ENCODE measurements around the gene TMOD1.

Gene TMOD1

GRCh38 chr9:97518909-97519307, 17.4 kb downstream of the TMOD1 start:
- DNase-seq = no peak

- DNase-seq = no peak
These were observed 18.0 kb downstream of the TMOD1 start for GRCh38 chr9:97519441-97519970.

- DNase-seq = no peak
These were observed 20.3 kb downstream of the TMOD1 start for GRCh38 chr9:97521576-97522333.

GRCh38 chr9:97524424-97524823, 23.0 kb downstream of the TMOD1 start:
- DNase-seq = no peak

- DNase-seq = no peak
These were observed 24.0 kb downstream of the TMOD1 start for GRCh38 chr9:97525451-97525850.

GRCh38 chr9:97526895-97527575, 25.6 kb downstream of the TMOD1 start:
- no peak for DNase-seq

- DNase-seq = no peak
These were observed 26.4 kb downstream of the TMOD1 start for GRCh38 chr9:97527626-97528528.

- no peak for DNase-seq
These were observed 27.2 kb downstream of the TMOD1 start for GRCh38 chr9:97528529-97529230.

- no peak for DNase-seq
These were observed 28.1 kb downstream of the TMOD1 start for GRCh38 chr9:97529363-97530076.

- DNase-seq = no peak
These were observed 30.5 kb downstream of the TMOD1 start for GRCh38 chr9:97531888-97532376.

- DNase-seq = no peak
These were observed 32.7 kb downstream of the TMOD1 start for GRCh38 chr9:97534185-97534584.

GRCh38 chr9:97534961-97535594, 33.6 kb downstream of the TMOD1 start:
- no peak for DNase-seq

GRCh38 chr9:97535771-97536170, 34.3 kb downstream of the TMOD1 start:
- no peak for DNase-seq

- no peak for DNase-seq
These were observed 35.0 kb downstream of the TMOD1 start for GRCh38 chr9:97536480-97536879.

- no peak for DNase-seq
These were observed 42.1 kb downstream of the TMOD1 start for GRCh38 chr9:97543561-97543960.

GRCh38 chr9:97545486-97545885, 44.0 kb downstream of the TMOD1 start:
- no peak for DNase-seq

- no peak for DNase-seq
These were observed 45.8 kb downstream of the TMOD1 start for GRCh38 chr9:97547098-97547829.

- no peak for DNase-seq
These were observed 46.9 kb downstream of the TMOD1 start for GRCh38 chr9:97548379-97548778.

- no peak for DNase-seq
These were observed 47.5 kb downstream of the TMOD1 start for GRCh38 chr9:97548819-97549540.

GRCh38 chr9:97550386-97550785, 48.9 kb downstream of the TMOD1 start:
- no peak for DNase-seq

Measured in activated gamma-delta T cell (primary cell).